Lung microvascular endothelial cell (primary cell): ENCODE results near the gene PLCB3. TPM values are rescaled to one million over a fixed set of nuclear protein-coding genes. Genes with fewer than 3 reads are reported as not detected.

Experiments used
- total RNA-seq: library from RNA; depleted of rRNA; stranded (reverse); fragments of >200 nt; gene quantifications from 2 replicates; pipeline ENCODE4 v1.2.1, GENCODE V29; 2014

The PLCB3 gene
- total RNA-seq, 1 donor from 2014 or later = 14.3 TPM

Other genes with a start within 250 kb of the PLCB3 start
- gene FLRT1, start 215.6 kb upstream of the PLCB3 start, total RNA-seq = not detected in 2 replicates
- 21.6 and 31.5 TPM in 2 replicates for gene MACROD1, start 85.4 kb upstream of the PLCB3 start, total RNA-seq
- 93.5 and 111 TPM in 2 replicates for gene STIP1, start 65.4 kb upstream of the PLCB3 start, total RNA-seq
- gene FERMT3, start 44.8 kb upstream of the PLCB3 start, total RNA-seq = 4.4 and 9.6 TPM in 2 replicates
- gene TRPT1, start 25.3 kb upstream of the PLCB3 start, total RNA-seq = 25.3 and 33.1 TPM in 2 replicates
- 26.2 and 37.3 TPM in 2 replicates for gene NUDT22, start 25.3 kb upstream of the PLCB3 start, total RNA-seq
- gene DNAJC4, start 21.0 kb upstream of the PLCB3 start, total RNA-seq = 11.3 and 19.0 TPM in 2 replicates
- 13.3 and 22.4 TPM in 2 replicates for gene VEGFB, start 16.9 kb upstream of the PLCB3 start, total RNA-seq
- gene FKBP2, start 10.4 kb upstream of the PLCB3 start, total RNA-seq = 39.2 and 75.4 TPM in 2 replicates
- gene PPP1R14B, start 4.6 kb upstream of the PLCB3 start, total RNA-seq = 153 and 159 TPM in 2 replicates
- 54.3 and 65.9 TPM in 2 replicates for gene BAD, start 33.1 kb downstream of the PLCB3 start, total RNA-seq
- 5.2 and 9.7 TPM in 2 replicates for gene GPR137, start 34.3 kb downstream of the PLCB3 start, total RNA-seq
- gene KCNK4, start 39.8 kb downstream of the PLCB3 start, total RNA-seq = not detected in 2 replicates
- 0.22 TPM in 1 of 2 replicates, not detected in the other for gene CATSPERZ, start 48.8 kb downstream of the PLCB3 start, total RNA-seq
- 33.8 and 53.6 TPM in 2 replicates for gene ESRRA, start 54.0 kb downstream of the PLCB3 start, total RNA-seq
- gene TRMT112, start 66.0 kb downstream of the PLCB3 start, total RNA-seq = 189 and 190 TPM in 2 replicates
- 217 and 266 TPM in 2 replicates for gene PRDX5, start 66.6 kb downstream of the PLCB3 start, total RNA-seq
- 0.79 and 1.7 TPM in 2 replicates for gene CCDC88B, start 88.7 kb downstream of the PLCB3 start, total RNA-seq
- gene RPS6KA4, start 107.6 kb downstream of the PLCB3 start, total RNA-seq = 21.4 and 24.8 TPM in 2 replicates